CD4-positive, alpha-beta T cell treated with Interleukin-12 subunit alpha and Interleukin-12 subunit beta, for 1 hour (primary cell): ENCODE results near the gene RNU2-1.
"Not testable (repeated sequence)": the region's sequence is repeated elsewhere in the genome, so short reads cannot be mapped to it uniquely, and the experiment has no call there.

ENCODE experiments used
- DNase-seq: peaks from one replicate; pipeline ENCODE4 v3.0.0-alpha.2; 2020

The RNU2-1 gene

GRCh38 chr17:43215341-43215740, 18.4 kb downstream of the RNU2-1 start:
- DNase-seq = no peak

DNA sequence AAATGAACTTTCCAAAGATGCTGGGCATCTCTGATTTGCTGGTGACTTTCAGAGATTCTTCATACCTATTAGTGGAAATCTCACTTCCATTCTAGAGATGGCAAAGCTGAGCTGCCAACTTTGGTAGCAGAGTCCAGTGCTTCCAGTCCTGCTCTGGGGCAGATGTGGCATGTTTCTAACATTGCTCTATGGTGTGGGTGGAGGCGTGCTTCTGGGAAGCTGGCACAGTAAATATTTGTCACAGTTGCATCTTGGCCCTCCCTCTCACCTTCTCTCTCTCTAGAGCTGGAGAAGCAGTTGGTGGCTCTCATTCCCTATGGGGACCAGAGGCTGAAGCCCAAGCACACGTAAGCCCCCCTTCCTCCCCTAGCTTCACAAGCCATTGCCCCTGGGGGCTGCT, 20.2 kb downstream of the RNU2-1 start:
- no peak for DNase-seq

DNA sequence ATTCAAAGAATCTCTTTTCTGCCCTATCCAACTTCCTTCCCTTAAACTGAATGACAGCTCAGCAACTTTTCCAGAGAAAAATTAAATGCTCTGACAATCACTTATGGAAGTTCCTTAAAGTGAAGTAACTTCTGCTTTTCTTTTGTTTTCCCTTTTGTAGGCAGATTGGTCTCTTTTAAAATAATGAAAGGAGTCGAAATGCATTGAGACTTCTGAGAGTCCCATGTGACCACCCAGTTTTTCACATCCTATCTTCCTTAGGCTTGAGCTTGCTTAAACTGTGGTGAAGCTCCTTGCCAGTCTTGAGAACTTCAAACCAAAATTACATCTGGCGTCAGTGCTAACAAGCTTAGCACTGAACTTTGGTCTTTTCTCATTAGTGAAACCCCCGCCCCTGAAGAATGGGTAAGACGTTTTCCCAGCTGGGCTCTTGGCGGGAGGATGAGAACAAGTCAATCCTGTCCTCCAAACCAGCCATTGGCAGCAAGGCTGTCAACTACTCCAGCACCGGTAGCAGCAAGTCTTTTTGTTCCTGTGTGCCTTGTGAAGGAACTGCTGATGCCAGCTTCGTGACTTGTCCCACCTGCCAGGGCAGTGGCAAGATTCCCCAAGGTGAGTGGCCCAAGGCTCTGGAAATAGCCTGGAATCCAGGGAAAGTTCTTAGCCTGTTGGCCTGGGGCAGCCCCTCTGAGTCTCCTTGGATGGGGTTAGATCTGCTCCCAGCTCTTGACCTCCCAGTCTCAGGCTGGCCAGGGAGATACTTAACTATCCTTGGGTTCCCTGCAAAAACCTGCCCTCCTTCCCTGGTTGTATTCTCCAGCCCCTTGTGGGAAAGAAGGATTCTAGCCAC, 20.9 kb downstream of the RNU2-1 start:
- DNase-seq = no peak

DNA sequence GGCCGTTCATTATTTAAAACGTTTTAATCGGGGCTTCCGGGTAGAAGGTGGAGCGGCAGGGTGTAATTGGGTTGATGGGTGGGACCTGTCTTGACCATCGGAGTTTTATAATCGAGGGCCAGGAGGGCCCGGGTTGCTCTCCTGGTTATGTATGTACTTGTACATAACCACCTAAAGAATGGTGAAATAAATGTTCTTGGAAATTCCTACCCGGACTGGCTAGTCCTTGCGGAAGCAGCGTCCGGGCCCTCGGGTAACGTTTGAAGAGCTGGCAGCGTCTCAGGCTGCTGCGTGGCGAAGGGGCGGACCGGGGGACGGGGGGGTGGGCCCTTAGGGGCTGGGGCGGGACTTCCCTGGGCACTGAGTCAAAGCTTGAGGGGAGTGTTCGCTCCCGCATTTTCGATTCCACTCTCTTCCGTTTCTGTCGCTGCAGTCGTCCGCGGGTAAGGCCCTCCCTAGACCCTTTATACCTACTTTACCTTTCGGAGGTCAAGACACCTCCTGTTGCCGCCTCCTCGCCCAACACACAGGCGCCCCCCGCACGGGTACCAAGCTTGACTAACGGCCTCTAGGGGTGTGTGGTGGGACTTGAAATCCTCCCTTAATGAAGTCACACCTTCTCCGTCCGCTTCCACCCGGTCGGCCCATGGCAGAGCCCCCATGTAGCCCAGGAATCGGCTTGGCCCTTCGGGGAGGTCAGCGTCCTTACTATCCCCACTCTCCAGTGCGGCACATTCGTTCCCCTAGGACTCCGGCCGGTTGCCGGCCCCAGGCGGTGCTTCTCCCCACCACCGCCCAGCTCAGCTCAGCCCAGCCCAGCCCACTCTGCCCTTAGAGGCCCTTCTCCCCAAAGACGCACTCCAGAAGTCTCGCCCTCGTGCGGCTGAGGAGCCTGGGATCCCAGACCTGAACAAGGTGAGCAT, 22.0 kb downstream of the RNU2-1 start, which contains the start of gene TMEM106A:
TMEM106A (plus strand) TSS at position 396 of the 923 bp plus-strand sequence. CDS start 1,167 bp downstream, outside the sequence.
- peak; percentile 77 for DNase-seq

DNA sequence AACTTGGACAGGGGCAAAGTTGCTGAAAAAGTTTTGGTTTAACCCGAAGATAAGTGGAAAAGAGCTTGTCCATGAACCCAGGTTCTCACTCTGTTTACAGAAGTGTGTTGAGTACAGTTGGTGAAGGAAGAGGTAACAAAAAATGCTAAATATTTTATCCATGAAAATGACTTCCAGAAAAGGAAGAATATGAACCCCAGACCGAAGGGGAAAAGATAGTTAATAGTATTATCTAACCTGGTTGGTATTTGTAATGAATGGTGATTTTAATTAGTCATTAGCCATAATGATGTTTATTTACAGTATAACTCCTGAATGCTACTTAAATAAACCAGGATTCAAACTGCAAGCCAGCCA, 22.7 kb downstream of the RNU2-1 start:
- no peak for DNase-seq

DNA sequence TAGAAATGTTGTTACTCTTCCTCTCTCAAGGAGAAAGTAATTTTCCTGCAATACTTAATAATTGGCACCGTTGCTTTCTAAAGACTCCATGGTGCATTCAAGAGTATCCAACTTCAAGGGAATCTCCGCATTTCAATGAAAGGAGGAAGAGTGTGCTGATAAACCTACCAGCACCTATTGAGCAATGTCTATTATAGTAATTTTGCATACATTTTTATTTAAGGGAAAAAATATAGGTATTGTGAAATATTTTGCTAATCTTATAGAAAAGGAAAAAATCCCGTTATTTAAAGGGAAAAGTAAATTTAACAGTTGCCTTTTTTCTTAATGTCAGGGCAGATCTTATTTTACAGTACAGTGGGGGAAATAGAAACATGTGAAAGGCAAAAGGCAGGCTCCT, 23.2 kb downstream of the RNU2-1 start:
- DNase-seq = no peak

GRCh38 chr17:43203013-43203412, 30.8 kb downstream of the RNU2-1 start:
- DNase-seq = not testable (repeated sequence)

DNA sequence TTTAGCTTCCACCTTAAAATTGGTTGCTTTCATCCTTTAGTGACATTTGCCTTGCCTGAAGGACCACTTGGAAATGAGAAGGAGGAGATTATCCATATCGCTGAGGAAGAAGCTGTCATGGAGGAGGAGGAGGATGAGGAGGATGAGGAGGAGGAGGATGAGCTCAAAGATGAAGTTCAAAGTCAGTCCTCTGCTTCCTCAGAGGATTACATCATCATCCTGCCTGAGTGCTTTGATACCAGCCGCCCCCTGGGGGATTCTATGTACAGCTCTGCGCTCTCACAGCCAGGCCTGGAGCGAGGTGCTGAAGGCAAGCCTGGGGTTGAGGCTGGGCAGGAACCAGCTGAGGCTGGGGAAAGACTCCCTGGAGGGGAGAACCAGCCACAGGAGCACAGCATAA, 33.6 kb downstream of the RNU2-1 start:
- DNase-seq = no peak

- no peak for DNase-seq
These were observed 34.1 kb downstream of the RNU2-1 start for GRCh38 chr17:43199633-43200032.

DNA sequence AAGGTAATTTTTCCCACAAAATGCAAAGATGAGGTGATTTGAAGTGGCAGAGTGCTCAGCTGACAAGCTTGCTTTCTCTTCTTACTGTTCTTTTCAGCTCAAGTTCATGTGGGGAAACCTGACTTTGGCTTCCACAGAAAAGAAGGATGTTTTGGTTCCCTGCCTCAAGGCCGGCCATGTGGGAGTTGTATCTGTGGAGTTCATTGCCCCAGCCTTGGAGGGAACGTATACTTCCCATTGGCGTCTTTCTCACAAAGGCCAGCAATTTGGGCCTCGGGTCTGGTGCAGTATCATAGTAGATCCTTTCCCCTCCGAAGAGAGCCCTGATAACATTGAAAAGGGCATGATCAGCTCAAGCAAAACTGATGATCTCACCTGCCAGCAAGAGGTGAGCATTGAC, 40.5 kb downstream of the RNU2-1 start:
- no peak for DNase-seq

DNA sequence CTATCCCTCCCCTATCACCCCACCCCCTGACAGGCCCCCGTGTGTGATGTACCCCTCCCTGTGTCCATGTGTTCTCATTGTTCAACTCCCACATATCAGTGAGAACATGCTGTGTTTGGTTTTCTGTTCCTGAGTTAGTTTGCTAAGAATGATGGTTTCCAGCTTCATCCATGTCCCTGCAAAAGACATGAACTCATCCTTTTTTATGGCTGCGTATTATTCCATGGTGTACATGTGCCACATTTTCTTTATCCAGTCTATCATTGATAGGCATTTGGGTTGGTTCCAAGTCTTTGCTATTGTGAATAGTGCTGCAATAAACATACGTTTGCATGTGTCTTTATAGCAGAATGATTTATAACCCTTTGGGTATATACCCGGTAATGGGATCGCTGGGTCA, 47.1 kb downstream of the RNU2-1 start:
- DNase-seq = not testable (repeated sequence)

DNA sequence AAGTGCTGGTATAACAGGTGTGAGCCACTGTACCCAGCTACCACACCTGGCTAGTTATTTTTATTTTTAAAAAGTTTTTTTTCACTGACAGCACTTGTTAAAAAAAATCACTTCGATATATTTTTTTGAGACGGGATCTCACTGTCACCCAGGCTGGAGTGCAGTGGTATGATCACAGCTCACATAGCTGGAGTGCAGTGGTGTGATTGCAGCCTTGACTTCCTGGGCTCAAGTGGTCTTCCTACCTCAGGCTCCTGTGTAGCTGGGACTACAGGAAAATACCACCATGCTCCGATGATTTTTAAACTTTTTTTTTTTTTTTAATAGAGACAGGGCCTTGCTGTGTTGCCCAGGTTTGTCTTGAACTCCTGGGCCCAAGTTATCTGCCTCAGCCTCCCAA, 49.9 kb downstream of the RNU2-1 start:
- no peak for DNase-seq
